Neural crest cell (in vitro differentiated cells): ENCODE measurements around the gene COL8A1. TPM values are rescaled to one million over a fixed set of nuclear protein-coding genes. Genes with fewer than 3 reads are reported as not detected.

Experiments
- DNase-seq: peaks from one replicate; pipeline ENCODE4 v3.0.0; 2021; ENCODE audit warnings: low read depth, mixed read lengths, low spot score
- H3K27ac Mint-ChIP-seq: one replicate; pipeline ENCODE4 v1.8.0; 2021; ENCODE audit warnings: mild to moderate bottlenecking, mixed read lengths; ENCODE audit not compliant: unreplicated experiment
- H3K27me3 Mint-ChIP-seq: 2 replicates; pipeline ENCODE4 v1.8.0; 2021; ENCODE audit warnings: low read depth, mild to moderate bottlenecking, mixed read lengths
- H3K36me3 Mint-ChIP-seq: 2 replicates; pipeline ENCODE4 v1.8.0; 2021; ENCODE audit warnings: low read depth, mild to moderate bottlenecking, mixed read lengths
- H3K4me1 Mint-ChIP-seq: 2 replicates; pipeline ENCODE4 v1.8.0; 2021; ENCODE audit warnings: mixed read lengths
- H3K4me3 Mint-ChIP-seq: one replicate; pipeline ENCODE4 v1.8.0; 2021; ENCODE audit warnings: mild to moderate bottlenecking, mixed read lengths
- H3K9me3 Mint-ChIP-seq: 2 replicates; pipeline ENCODE4 v1.8.0; 2021; ENCODE audit warnings: mixed read lengths
- total RNA-seq: library from RNA; stranded (reverse); gene quantifications from 2 replicates; pipeline ENCODE4 v1.2.1, GENCODE V29; 2021
- TF ChIP-seq, protein P1 (sequence below): fragments of 200-600 bp; sonication (generic); conservative IDR thresholded peaks from 2 replicates; pipeline ENCODE4 v1.5.0; 2021; ENCODE audit warnings: antibody characterized with exemption, mild to moderate bottlenecking

Gene COL8A1
- total RNA-seq, 1 donor from 2014 or later = 0.28 TPM

DNA sequence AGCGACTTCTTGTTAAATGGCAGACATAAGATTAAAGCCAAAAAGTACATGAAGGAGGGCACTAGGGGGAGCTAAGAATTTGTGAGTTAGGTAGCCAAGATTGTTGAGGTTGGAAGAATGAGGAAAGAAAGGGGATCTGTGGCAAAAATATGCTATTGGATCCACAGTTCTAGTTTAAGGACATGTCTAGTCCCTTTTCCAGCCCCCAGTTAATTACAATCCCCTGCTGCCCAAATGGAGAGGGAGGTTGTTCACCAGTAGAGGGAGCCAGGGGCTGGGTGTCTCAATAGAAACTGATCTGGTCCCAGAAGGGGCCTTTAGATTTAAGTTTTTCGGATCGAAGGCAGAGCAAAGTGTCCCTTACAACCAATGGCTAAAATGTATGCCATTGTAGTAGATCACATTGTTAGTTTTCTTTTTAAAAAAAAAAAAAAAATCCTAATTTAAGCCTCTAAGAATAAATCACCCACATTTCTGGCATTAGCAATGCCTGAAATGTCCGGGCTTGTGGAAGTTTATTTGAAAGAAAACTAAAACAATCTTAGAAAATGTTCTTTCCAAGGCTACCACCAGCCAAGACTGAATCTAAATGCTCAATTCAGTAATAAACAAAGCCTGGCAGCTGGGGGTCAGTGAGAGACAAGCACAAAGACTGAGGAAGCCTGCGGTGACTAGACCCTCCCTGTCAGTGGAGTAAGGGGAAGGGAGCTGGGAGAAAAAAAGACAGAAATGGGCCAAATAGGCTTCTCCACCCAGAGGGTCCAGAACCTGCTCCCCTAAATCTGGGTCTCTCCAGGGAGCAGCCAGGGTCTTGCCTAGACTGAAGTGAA, 7.1 kb downstream of the COL8A1 start:
- Mint-ChIP-seq H3K27ac (no peak overlapping the region), H3K9me3 (no peaks in the 10 kb centered on the region), H3K27me3 (peaks cover 22% of the 10 kb centered on the region), H3K4me3 (no peak overlapping the region), H3K36me3 (no peaks in the 10 kb centered on the region), H3K4me1 (peaks cover 21% of the 10 kb centered on the region)
- DNase-seq = no peak
- TF ChIP-seq, protein P1, sequence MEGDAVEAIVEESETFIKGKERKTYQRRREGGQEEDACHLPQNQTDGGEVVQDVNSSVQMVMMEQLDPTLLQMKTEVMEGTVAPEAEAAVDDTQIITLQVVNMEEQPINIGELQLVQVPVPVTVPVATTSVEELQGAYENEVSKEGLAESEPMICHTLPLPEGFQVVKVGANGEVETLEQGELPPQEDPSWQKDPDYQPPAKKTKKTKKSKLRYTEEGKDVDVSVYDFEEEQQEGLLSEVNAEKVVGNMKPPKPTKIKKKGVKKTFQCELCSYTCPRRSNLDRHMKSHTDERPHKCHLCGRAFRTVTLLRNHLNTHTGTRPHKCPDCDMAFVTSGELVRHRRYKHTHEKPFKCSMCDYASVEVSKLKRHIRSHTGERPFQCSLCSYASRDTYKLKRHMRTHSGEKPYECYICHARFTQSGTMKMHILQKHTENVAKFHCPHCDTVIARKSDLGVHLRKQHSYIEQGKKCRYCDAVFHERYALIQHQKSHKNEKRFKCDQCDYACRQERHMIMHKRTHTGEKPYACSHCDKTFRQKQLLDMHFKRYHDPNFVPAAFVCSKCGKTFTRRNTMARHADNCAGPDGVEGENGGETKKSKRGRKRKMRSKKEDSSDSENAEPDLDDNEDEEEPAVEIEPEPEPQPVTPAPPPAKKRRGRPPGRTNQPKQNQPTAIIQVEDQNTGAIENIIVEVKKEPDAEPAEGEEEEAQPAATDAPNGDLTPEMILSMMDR = peak; percentile 67

DNA sequence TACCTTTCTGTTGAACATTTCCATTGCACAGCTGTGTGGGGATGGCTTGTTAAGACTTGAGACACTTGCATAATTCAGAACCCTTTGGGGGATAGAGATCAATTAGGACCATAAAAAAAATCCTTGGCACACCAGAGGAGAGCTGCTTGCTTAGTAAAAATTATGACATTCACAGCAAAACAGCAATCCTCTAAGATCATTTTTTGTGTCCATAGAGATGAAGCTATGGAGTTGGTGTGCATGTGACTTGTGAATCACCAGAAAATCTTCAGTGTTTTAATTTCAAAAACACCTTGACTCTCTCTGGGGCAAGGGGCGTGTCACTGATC, 7.7 kb downstream of the COL8A1 start:
- Mint-ChIP-seq H3K36me3 (no peaks in the 10 kb centered on the region), H3K9me3 (no peaks in the 10 kb centered on the region), H3K27me3 (peaks cover 17% of the 10 kb centered on the region), H3K27ac (no peak overlapping the region), H3K4me1 (peaks cover 23% of the 10 kb centered on the region), H3K4me3 (no peak overlapping the region)
- DNase-seq = no peak
- TF ChIP-seq, protein P1 = no peak

DNA sequence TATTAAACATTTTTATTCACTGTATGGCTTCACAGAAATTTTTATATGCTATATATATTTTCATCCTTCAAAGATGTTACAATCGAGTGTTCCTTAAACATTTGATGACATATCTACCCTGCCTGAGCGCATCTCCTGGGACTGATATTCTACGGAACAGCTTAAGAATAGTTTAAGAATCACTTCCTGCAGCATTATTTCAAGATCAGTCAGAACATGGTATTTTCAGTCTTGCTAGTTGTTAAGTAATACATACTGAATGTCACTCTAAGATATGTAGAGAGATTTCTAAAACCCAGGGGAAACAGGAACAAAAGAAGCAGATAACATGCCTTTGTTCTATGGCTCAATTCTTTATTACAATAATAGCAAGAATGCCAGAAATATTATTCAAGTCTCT, 8.7 kb downstream of the COL8A1 start:
- Mint-ChIP-seq H3K4me1 (peaks cover 30% of the 10 kb centered on the region), H3K36me3 (no peaks in the 10 kb centered on the region), H3K27me3 (peaks cover 7% of the 10 kb centered on the region), H3K4me3 (no peak overlapping the region), H3K9me3 (no peaks in the 10 kb centered on the region), H3K27ac (no peak overlapping the region)
- DNase-seq = no peak
- TF ChIP-seq, protein P1 = no peak

DNA sequence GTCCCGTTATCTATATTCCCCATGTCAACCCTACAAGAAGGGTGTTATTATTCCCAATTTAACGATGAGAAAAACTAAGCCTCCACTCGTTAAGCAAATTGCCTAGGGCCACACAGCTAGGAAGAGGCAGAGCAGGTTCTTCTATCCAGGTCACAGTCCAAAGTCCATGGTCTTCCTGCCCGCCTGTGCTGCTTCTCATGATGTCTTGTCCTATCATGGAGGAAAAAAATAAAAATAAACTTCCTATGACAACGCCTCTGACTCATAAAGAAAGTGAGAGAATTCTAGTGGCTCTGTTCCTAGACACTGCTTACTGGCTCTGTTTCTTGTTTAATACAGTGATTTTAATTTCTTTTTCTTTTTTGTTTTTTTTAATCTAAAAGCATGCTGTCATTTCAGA, 9.7 kb downstream of the COL8A1 start:
- no peak for DNase-seq
- no peak overlapping the region for H3K4me3 Mint-ChIP-seq
- H3K4me1 Mint-ChIP-seq = peaks cover 30% of the 10 kb centered on the region
- no peak overlapping the region for H3K27ac Mint-ChIP-seq
- H3K9me3 Mint-ChIP-seq = no peaks in the 10 kb centered on the region
- no peaks in the 10 kb centered on the region for H3K27me3 Mint-ChIP-seq
- TF ChIP-seq, protein P1 = no peak
- H3K36me3 Mint-ChIP-seq = no peaks in the 10 kb centered on the region

DNA sequence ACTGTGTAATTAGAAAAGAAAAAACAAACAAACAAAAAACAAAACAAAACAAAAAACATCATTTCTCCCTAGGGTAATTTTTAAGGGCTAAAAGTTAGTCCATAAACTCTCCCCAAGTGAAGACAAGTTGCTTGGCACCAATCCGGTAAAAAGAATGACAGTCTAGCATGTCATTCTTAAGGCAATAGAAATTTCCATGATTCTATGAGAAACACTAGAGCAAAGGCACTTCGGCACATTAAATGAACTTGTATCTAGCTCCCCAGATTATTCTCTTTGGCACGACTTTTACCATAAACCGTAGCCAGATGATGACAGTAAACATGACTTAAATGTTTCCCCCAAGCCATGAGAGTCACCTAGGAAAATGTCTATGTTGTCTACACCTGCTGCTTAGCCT, 10.1 kb downstream of the COL8A1 start:
- no peak overlapping the region for H3K4me3 Mint-ChIP-seq
- H3K4me1 Mint-ChIP-seq = peaks cover 34% of the 10 kb centered on the region
- H3K27me3 Mint-ChIP-seq = no peaks in the 10 kb centered on the region
- DNase-seq = no peak
- no peak overlapping the region for H3K27ac Mint-ChIP-seq
- no peaks in the 10 kb centered on the region for H3K9me3 Mint-ChIP-seq
- TF ChIP-seq, protein P1 = no peak
- no peaks in the 10 kb centered on the region for H3K36me3 Mint-ChIP-seq
